ENCODE results near the gene FOXL3.

Gene FOXL3

GRCh38 chr7:302054-302992 is 12.4 kb downstream of the FOXL3 start:
- DNase-seq (ENCODE audit: low read depth in 2 of 2) = no peak

- DNase-seq (ENCODE audit: low read depth in 2 of 2) = no peak
These were observed 13.5 kb downstream of the FOXL3 start for GRCh38 chr7:303425-303824.

GRCh38 chr7:303884-304573 is 14.1 kb downstream of the FOXL3 start:
- no peak for DNase-seq (ENCODE audit: low read depth in 2 of 2)

- DNase-seq (ENCODE audit: low read depth in 2 of 2) = no peak
These were observed 14.8 kb downstream of the FOXL3 start for GRCh38 chr7:304574-305409.

GRCh38 chr7:305410-306151 is 15.6 kb downstream of the FOXL3 start:
- DNase-seq (ENCODE audit: low read depth in 2 of 2) = no peak

- DNase-seq (ENCODE audit: low read depth in 2 of 2) = no peak
These were observed 18.0 kb downstream of the FOXL3 start for GRCh38 chr7:307970-308369.

- DNase-seq (ENCODE audit: low read depth in 2 of 2) = no peak
These were observed 19.7 kb downstream of the FOXL3 start for GRCh38 chr7:309586-310228.

GRCh38 chr7:311131-311680 is 21.2 kb downstream of the FOXL3 start:
- DNase-seq (ENCODE audit: low read depth in 2 of 2) = no peak

GRCh38 chr7:311796-312195 is 21.8 kb downstream of the FOXL3 start:
- DNase-seq (ENCODE audit: low read depth in 2 of 2) = no peak

GRCh38 chr7:312424-312823 is 22.5 kb downstream of the FOXL3 start:
- DNase-seq (ENCODE audit: low read depth in 2 of 2) = no peak

- DNase-seq (ENCODE audit: low read depth in 2 of 2) = no peak
These were observed 24.9 kb downstream of the FOXL3 start for GRCh38 chr7:314853-315252.

GRCh38 chr7:315516-316265 is 25.7 kb downstream of the FOXL3 start:
- DNase-seq (ENCODE audit: low read depth in 2 of 2) = no peak

- DNase-seq (ENCODE audit: low read depth in 2 of 2) = no peak
These were observed 27.9 kb downstream of the FOXL3 start for GRCh38 chr7:317643-318405.

- DNase-seq (ENCODE audit: low read depth in 2 of 2) = no peak
These were observed 28.5 kb downstream of the FOXL3 start for GRCh38 chr7:318476-318875.

- DNase-seq (ENCODE audit: low read depth in 2 of 2) = no peak
These were observed 29.1 kb downstream of the FOXL3 start for GRCh38 chr7:318878-319661.

- DNase-seq (ENCODE audit: low read depth in 2 of 2) = no peak
These were observed 30.3 kb downstream of the FOXL3 start for GRCh38 chr7:320297-320696.

GRCh38 chr7:322111-322671 is 32.2 kb downstream of the FOXL3 start:
- DNase-seq (ENCODE audit: low read depth in 2 of 2) = peak; percentile 74 to 80

GRCh38 chr7:322708-323111 is 32.7 kb downstream of the FOXL3 start:
- no peak for DNase-seq (ENCODE audit: low read depth in 2 of 2)

All from stimulated activated CD8-positive, alpha-beta memory T cell treated with anti-CD3 and anti-CD28 coated beads, Interleukin-2, amount 100 ng/mL, for 1 hour (primary cell).